Renal pelvis (tissue), 4 donors: ENCODE results near the gene GOLT1A. TPM values are rescaled to one million over a fixed set of nuclear protein-coding genes. Genes with fewer than 3 reads are reported as not detected.

Source experiments
- DNase-seq: peaks from one replicate; pipeline ENCODE4 v3.0.0-alpha.2; 2013
- polyA plus RNA-seq, 3 donors: library from polyadenylated mRNA; unstranded; fragments of 120-200 nt; gene quantifications; one replicate each; pipeline ENCODE4 v1.2.1, GENCODE V29; 2013; ENCODE audit not compliant: insufficient read length in 3 of 3

GOLT1A gene
- polyA plus RNA-seq, 3 donors = 3.0 to 4.1 (median 4.0) TPM

DNA sequence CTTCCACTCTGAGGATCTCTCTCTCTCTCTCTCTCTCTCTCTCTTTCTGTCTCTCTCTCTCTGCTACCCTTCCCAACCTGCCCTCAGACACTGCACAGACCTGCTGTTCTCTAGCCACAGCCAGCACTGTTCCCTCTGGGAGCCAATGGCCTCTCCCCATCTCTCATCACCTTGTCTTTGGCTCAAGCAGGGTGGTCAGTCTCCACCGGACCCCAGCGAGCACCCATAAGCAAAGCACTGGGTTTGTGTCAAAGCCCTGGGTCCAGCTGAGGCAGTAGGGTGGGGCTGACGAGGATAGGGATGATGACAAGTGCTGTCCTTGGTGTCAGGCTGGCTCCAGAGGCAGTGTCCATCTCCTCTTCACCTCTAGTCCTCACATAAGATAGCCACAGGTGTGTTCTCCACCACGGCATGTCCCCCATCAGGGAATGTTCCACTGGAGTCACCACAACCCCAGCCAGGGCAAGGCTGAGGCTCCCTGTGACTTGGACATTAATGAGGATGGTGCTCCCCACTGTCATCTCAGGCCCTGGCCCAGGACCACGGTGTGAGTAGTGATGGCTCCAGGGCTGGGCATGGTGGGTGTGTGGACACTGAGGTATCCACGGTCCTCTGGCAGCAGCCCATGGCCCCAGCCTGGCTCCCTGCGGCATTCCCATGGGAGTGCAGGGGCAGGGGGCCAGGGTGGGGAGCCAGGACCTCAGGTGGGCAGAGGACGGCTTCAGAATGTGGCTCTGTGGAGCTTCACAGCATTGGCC is 8.4 kb upstream of the GOLT1A start:
- no peak for DNase-seq

GRCh38 chr1:204221271-204221670 is 7.5 kb upstream of the GOLT1A start:
- DNase-seq = no peak

- DNase-seq = no peak
These were observed 6.3 kb upstream of the GOLT1A start for GRCh38 chr1:204219971-204220616.

DNA sequence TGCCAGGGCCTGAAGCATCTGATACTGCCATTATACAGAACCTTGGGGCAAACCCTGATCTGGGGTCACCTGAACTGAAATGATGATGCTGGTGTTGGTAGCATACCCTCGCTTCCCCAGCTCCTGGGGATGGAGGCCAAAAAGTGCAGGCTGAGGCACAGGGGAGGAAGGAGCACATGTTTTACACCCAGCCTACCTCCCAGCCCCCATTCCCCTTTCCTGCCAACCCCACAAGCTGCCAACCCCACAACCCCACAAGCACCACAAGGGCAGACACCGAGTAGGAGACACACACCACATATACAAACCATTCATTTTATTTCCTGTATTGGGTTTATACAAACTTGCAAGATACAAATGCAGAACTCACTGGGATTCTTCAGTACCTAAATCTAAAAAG is 4.8 kb upstream of the GOLT1A start:
- no peak for DNase-seq

DNA sequence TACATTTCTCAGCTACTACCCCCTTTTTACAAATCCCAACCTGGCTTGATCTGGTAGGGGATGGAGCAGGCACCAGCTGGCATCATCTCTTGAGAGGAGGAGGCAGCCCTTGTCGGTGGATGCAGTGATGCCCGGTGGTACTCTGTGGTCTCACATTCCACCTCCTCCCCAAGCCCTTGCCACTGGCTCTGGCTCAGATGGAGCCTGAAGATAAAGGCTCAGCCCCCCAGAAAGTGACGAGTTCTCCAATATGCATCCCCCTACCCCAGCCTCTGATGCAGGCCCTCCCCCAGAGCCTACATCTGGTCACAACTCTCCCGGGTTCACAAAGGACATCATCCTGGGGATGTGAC is 3.8 kb upstream of the GOLT1A start:
- no peak for DNase-seq

GRCh38 chr1:204216880-204217647 is 3.3 kb upstream of the GOLT1A start:
- DNase-seq = no peak

GRCh38 chr1:204216236-204216635 is 2.4 kb upstream of the GOLT1A start:
- no peak for DNase-seq

GRCh38 chr1:204212715-204213114 is 1.1 kb downstream of the GOLT1A start:
- no peak for DNase-seq

DNA sequence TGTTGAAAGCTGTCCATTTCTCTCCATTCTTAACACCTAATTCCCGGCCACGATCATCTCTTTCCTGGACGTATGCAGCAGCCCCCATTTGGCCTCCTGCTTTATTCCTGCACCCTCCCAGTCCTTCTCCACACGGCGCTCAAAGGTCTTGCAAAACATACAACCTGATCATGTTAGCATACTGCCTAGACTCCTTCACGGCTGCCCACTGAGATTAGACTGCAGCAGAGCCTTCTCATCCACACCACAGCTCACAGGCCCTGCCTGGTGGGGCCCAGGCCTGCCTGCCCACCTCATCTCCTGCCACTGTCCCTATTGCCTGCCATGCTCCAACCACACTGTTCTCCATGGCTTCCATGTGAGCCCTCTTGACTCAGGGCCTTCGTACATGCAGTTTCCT is 2.7 kb downstream of the GOLT1A start:
- no peak for DNase-seq

DNA sequence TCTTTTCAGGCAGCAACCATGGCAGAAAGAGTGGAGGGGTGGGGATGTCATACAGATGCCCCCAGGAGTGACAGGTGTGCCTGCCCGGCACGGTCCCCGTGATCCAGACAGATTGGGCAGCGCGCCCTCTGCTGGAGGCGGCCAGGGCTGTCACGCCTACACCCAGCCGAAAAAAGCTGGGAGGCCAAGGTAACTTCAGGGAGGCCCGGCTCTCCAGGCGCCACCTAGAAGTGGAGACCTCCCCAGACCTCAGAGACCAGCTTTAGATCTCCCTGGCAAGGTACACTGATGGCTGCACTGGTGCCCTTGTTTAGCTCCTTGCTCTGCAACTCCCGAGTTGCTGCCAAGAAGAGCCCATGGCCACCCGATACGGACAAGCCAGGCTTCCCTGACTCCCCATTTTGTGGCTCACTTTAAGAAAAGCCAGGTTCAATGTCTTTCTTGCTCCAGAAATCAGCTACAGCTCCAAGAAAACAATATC is 6.6 kb downstream of the GOLT1A start:
- DNase-seq = peak; percentile 46

DNA sequence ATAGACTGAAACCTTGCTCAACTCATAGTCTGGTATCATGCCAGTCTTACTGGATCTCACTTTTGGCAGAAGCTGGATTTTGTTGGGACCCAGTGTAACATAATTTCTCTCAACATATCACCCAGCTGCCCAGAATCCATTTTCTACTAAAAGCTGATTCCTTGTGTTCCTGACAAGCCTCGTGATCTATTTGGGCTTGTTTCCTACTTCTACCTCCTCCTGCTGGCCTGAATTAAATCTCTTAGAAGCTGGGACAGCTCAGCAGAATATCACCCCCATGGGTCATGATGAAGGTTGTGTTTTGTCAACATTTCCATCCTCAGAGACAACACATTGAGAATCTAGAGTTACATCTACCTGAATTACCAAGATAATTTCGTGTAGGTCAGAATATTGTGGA is 7.7 kb downstream of the GOLT1A start:
- DNase-seq = no peak

- no peak for DNase-seq
These were observed 8.3 kb downstream of the GOLT1A start for GRCh38 chr1:204205486-204205885.

GRCh38 chr1:204204944-204205343 is 8.8 kb downstream of the GOLT1A start:
- no peak for DNase-seq

GRCh38 chr1:204203206-204203767 is 10.5 kb downstream of the GOLT1A start:
- DNase-seq = no peak

DNA sequence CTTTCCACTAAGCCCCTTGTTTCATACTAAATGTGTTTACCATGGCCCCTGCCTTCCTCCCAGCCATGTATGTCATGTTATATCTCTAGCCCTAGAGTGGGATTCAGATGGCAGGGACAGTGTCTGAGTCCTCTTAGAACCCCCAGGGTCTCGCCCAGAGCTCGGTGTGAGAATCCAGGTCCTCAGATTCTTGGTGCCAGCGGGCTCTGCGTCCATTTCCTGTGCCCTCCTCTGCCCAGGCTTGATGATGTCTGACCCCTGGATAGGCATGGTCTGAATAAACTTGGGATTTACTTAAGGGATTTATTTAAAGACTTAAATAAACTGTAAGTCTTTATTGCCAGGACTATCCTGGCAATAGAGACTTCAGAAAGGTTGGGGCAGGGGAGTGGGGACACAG is 11.3 kb downstream of the GOLT1A start:
- no peak for DNase-seq

DNA sequence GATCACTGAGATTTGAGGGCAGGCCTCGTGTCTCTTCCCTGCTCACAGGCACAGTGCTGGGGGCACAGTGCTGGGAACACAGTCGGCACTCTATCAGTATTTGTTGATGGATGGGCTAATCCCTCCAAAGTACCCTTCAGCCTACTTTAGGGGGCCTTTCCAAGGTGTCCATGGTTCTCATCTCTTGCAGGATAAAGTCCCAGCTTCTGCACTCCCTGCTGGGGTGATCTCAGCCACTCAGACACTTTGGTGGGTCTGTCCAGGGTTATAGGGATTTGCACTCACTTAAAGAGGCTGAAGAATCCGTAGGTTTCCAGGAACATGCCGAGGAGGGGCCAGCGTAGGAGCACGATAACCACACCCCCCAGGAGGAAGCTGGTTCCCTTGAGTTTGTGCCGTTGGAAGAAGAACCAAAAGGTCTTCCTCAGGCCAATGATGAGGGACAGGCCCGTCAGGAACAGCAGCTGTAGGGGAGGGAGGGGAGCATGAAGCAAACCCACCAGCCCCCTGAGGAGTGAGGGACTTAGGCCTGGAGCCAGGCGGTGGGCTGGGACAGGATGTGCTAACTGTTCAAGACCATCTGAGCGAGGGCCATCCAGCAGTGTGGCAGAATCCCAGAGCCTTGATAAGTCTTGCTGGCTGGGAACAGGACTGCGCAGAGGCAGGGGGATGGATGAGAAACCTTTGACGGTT is 12.3 kb downstream of the GOLT1A start:
- no peak for DNase-seq

DNA sequence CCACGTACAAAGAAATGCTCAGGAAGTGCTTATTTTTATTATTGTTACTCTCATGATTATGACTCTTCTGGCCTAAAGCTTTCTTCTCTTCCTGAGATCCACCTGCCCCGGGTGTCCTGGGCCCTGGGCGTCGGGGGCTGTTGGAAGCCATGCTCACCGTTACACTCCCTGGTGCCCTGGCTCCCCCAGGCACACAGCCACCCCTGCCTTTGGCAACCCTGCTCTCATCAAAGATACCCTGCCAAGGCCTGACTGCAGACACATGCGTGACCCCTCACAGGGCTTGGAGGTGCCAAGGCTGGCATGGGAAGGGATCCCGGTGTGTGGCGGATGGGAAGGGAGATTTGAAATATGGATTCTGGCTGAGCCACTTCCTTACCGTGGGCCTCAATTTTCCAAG is 14.2 kb downstream of the GOLT1A start:
- DNase-seq = no peak

DNA sequence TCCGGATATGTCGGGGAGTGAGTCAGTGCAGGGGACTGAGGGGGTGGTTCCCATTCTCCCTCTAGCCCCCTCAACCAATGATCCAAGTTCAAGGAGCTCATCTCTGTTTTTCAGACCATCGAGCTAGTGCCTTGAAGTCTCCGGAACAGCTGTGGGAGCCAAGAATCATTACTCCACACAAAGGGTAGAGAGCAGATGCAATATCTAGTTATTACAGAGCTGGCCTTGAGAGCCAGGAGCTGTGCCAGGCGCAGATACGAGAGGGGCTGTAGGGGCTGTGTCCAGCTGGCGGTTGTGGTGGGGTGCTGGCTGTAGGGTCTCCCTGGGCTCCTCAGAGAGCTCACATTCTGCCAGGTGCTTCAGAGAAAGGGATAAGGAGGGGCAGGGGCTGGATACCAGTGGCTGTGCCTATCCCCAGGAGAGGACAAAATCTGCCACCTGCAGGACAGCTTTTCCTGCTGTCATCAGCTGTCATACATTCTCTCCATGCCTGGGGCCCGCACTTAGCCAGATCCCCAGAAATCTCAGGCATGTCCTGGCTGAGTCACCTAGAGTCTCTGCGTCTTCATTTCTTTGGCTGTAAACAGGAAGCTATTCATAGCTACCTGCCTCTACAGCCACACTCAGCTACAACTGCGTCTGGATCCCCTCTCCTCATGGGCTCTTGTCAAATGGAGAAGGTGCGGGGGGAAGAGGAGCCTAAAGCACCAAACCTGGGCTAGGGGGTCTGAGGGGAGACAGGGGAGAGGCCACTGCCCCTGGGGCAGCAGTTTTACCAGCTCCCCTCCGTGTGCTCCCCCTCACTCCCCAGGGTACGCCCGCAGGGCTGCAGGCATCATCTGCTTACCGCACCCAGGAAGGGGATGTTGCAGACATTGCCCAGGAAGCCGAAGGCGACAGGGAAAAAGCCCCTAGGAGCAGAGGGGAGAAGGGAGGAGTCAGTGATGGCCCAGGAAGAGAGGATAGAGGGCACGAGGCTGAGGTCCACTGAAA is 15.1 kb downstream of the GOLT1A start:
- no peak for DNase-seq

- no peak for DNase-seq
These were observed 16.7 kb downstream of the GOLT1A start for GRCh38 chr1:204197068-204197467.

DNA sequence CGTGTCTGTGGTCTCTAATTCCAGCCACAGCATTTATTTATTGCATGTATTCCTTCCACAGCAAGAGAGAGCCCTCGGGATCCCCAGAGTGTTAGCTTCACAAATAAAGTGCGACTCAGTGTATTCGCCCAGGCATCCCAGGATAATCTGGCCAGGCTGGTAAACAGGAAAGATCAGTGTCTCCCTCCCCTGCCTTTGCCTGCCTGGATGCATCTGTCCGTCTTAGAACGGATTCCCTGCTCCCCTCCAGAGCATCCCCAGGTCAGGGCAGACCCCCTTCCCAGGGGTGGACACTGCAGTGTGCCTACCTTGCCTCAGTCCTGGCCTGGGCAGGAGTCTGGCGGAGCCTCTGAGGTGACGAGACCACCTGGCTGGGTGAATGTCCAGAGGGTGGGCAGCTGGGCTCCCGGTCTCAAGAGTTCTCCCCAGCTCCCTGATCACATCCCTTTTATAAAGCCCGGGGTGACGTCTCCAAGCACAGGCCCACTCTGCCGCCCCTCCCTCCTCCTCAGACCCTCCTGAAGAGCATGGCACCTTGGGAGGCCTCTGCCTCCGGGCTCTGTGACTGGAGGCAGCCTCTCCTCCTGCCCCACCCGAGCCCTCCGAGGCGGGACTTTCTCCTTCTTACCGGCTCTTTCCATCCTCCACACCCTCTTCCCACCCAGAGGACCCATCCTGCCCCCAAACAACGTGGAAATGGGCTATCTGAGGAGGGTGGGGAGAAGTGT is 17.6 kb downstream of the GOLT1A start, which contains the start of gene KISS1:
TSS of gene KISS1 (minus strand) at position 424 of the 728 bp plus-strand sequence. CDS start 3,615 bp downstream, outside the sequence.
- no peak for DNase-seq
